CMK (cell line): Measurements from ENCODE around the gene SYCP2.
A peak's percentile ranks its signal among the peaks of the same experiment; 100 is the strongest.
"Not testable (repeated sequence)": the region's sequence is repeated elsewhere in the genome, so short reads cannot be mapped to it uniquely, and the experiment has no call there.

Experiments used
- DNase-seq: peaks from one replicate; pipeline ENCODE4 v3.0.0-alpha.2; 2010; ENCODE audit warnings: low read depth

The SYCP2 gene

GRCh38 chr20:59895908-59896307 lies 37.5 kb downstream of the SYCP2 start:
- DNase-seq: no peak

- DNase-seq: no peak
Observed at GRCh38 chr20:59891581-59891980, 41.9 kb downstream of the SYCP2 start.

GRCh38 chr20:59890035-59890434 lies 43.4 kb downstream of the SYCP2 start:
- DNase-seq: not testable (repeated sequence)

- DNase-seq: no peak
Observed at GRCh38 chr20:59888050-59888449, 45.4 kb downstream of the SYCP2 start.

GRCh38 chr20:59884494-59884893 lies 48.9 kb downstream of the SYCP2 start:
- no peak for DNase-seq

- no peak for DNase-seq
Observed at GRCh38 chr20:59880198-59880597, 53.2 kb downstream of the SYCP2 start.

- no peak for DNase-seq
Observed at GRCh38 chr20:59873409-59873808, 60.0 kb downstream of the SYCP2 start.

GRCh38 chr20:59871096-59871495 lies 62.3 kb downstream of the SYCP2 start:
- no peak for DNase-seq

- no peak for DNase-seq
Observed at GRCh38 chr20:59866338-59866737, 67.1 kb downstream of the SYCP2 start.

GRCh38 chr20:59864726-59865125 lies 68.7 kb downstream of the SYCP2 start:
- no peak for DNase-seq

- no peak for DNase-seq
Observed at GRCh38 chr20:59863058-59863457, 70.4 kb downstream of the SYCP2 start.

GRCh38 chr20:59861401-59861800 lies 72.0 kb downstream of the SYCP2 start:
- DNase-seq: no peak

- DNase-seq: no peak
Observed at GRCh38 chr20:59858425-59858824, 75.0 kb downstream of the SYCP2 start.

GRCh38 chr20:59857966-59858365 lies 75.5 kb downstream of the SYCP2 start:
- DNase-seq: no peak

- DNase-seq: peak; percentile 39
Observed at GRCh38 chr20:59856941-59857340, 76.5 kb downstream of the SYCP2 start.

- DNase-seq: not testable (repeated sequence)
Observed at GRCh38 chr20:59856526-59856925, 76.9 kb downstream of the SYCP2 start.

- peak; percentile 8 for DNase-seq
Observed at GRCh38 chr20:59850018-59850641, 83.3 kb downstream of the SYCP2 start.

- no peak for DNase-seq
Observed at GRCh38 chr20:59848182-59848581, 85.3 kb downstream of the SYCP2 start.

- DNase-seq: no peak
Observed at GRCh38 chr20:59845472-59845871, 88.0 kb downstream of the SYCP2 start.

- DNase-seq: no peak
Observed at GRCh38 chr20:59839400-59839799, 94.0 kb downstream of the SYCP2 start.

GRCh38 chr20:59837623-59838394 lies 95.6 kb downstream of the SYCP2 start:
- DNase-seq: no peak

- DNase-seq: no peak
Observed at GRCh38 chr20:59836767-59837166, 96.7 kb downstream of the SYCP2 start.

GRCh38 chr20:59835448-59836395 lies 97.7 kb downstream of the SYCP2 start:
- no peak for DNase-seq
